Fibroblast of lung (primary cell): ENCODE measurements around the gene PPP2R2D.

Experiments used
- EZH2 ChIP-seq: IDR thresholded peaks from 2 replicates; pipeline ENCODE4 v1.5.1; 2012; ENCODE audit warnings: low read length, control low read depth, mild to moderate bottlenecking; ENCODE audit errors: missing control alignments
- TF ChIP-seq, protein P1 (sequence below), 2 donors: IDR thresholded peaks in 1 of 2; conservative IDR thresholded peaks in 1 of 2; 1 replicate in 1 of 2; 2 replicates in 1 of 2; pipeline ENCODE4 v1.5.1; 2011 to 2012; ENCODE audit warnings: low read length in 2 of 2, control low read depth in 1 of 2, inconsistent platforms in 1 of 2, low read depth in 1 of 2, mild to moderate bottlenecking in 1 of 2

DNA sequence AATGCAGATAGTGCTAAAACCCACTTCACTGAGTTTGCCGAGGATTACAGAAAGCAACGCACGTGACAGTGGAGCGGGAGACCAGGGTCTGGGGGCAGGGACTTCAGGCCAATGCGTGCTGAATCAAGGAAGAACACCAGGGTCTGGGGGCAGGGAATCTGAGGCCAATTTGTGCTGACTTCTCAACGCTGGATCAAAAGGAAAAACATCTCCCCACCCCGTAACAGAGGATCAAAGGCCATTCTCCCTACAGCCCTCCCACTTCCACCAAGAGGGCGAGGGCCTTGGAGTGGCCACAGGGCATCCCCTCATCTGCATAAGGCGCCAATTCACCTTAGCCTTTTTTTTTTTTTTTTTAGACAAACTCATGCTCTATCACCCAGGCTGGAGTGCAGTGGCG lies 103.2 kb downstream of the PPP2R2D start:
- TF ChIP-seq, protein P1, sequence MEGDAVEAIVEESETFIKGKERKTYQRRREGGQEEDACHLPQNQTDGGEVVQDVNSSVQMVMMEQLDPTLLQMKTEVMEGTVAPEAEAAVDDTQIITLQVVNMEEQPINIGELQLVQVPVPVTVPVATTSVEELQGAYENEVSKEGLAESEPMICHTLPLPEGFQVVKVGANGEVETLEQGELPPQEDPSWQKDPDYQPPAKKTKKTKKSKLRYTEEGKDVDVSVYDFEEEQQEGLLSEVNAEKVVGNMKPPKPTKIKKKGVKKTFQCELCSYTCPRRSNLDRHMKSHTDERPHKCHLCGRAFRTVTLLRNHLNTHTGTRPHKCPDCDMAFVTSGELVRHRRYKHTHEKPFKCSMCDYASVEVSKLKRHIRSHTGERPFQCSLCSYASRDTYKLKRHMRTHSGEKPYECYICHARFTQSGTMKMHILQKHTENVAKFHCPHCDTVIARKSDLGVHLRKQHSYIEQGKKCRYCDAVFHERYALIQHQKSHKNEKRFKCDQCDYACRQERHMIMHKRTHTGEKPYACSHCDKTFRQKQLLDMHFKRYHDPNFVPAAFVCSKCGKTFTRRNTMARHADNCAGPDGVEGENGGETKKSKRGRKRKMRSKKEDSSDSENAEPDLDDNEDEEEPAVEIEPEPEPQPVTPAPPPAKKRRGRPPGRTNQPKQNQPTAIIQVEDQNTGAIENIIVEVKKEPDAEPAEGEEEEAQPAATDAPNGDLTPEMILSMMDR (conservative IDR thresholded peaks at IDR 0.05 in 1 of 2, IDR thresholded peaks at IDR 0.05 in 1 of 2; ENCODE audit: low read depth in 1 of 2, low read length in 2 of 2), result no peak
- no peak for TF ChIP-seq EZH2
